WTC11 (cell line): ENCODE data around the gene DHX8.

Experiments used
- ATF1 ChIP-seq: sonication (generic); formaldehyde crosslinking; IDR thresholded peaks from 2 replicates; pipeline ENCODE4 v1.8.1; 2023; ENCODE audit warnings: mild to moderate bottlenecking, moderate library complexity, missing genetic modification reagents
- E2F1 ChIP-seq: sonication (generic); formaldehyde crosslinking; IDR thresholded peaks from 2 replicates; pipeline ENCODE4 v1.8.0; 2022; ENCODE audit warnings: mild to moderate bottlenecking, missing genetic modification reagents
- ESRRA ChIP-seq: sonication (generic); formaldehyde crosslinking; IDR thresholded peaks from 2 replicates; pipeline ENCODE4 v1.8.1; 2022; ENCODE audit warnings: mild to moderate bottlenecking, missing genetic modification reagents, borderline replicate concordance
- FOXP1 ChIP-seq: sonication (generic); formaldehyde crosslinking; IDR thresholded peaks from 2 replicates; pipeline ENCODE4 v1.8.0; 2022; ENCODE audit warnings: missing genetic modification reagents, mild to moderate bottlenecking, moderate library complexity, borderline replicate concordance
- GABPB1 ChIP-seq: sonication (generic); formaldehyde crosslinking; IDR thresholded peaks from 2 replicates; pipeline ENCODE4 v1.8.1; 2023; ENCODE audit warnings: mild to moderate bottlenecking, missing genetic modification reagents
- RORB ChIP-seq: fragments of 250-450 bp; sonication (Bioruptor Pico); IDR thresholded peaks from 2 replicates; pipeline ENCODE4 v1.9.0; 2021; ENCODE audit warnings: mild to moderate bottlenecking
- SMAD3 ChIP-seq: sonication (generic); formaldehyde crosslinking; IDR thresholded peaks from 2 replicates; pipeline ENCODE4 v1.8.0; 2022; ENCODE audit warnings: missing genetic modification reagents, mild to moderate bottlenecking, borderline replicate concordance
- TF ChIP-seq, protein P1 (sequence below): fragments of 200-600 bp; IDR thresholded peaks from 2 replicates; pipeline ENCODE4 v1.8.0; 2022; ENCODE audit warnings: antibody characterized with exemption

DNA sequence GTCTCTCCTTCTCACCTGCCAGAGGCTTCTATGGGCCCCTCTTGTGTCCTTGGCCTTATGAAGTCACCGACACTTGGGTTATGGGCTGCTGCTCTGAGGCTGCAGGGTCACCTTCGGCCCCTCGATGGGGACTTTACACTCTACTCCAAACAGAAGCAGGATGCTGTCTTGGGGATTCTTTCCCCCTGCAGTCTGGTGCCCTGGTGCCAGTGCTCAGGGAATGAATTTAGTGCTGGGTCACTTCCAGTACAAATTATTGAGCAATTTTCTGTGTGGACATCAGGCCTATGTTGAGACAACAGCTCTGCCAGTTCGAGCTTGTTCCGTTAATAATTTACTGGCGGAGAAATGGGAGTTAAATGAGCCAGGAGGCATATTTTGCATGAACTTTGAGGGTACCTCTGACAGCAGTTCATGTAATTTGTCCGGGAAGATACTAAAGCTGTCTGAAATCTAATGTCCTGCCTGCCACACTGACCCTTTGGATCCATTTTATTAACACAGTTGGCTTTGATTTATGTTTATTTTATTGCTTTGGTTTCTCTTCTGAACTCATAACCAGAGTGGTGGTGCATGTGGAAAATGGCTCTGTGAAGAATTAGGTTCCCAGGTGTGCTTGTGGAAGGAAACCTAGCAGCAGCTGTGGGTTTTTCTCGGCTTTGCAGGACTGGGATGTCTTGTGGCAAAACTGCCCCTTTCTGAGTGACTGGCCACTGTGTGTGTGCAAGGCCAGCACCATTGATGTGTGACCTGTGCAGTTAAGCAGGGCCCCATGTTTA is 34.1 kb upstream of the DHX8 start:
- TF ChIP-seq, protein P1, sequence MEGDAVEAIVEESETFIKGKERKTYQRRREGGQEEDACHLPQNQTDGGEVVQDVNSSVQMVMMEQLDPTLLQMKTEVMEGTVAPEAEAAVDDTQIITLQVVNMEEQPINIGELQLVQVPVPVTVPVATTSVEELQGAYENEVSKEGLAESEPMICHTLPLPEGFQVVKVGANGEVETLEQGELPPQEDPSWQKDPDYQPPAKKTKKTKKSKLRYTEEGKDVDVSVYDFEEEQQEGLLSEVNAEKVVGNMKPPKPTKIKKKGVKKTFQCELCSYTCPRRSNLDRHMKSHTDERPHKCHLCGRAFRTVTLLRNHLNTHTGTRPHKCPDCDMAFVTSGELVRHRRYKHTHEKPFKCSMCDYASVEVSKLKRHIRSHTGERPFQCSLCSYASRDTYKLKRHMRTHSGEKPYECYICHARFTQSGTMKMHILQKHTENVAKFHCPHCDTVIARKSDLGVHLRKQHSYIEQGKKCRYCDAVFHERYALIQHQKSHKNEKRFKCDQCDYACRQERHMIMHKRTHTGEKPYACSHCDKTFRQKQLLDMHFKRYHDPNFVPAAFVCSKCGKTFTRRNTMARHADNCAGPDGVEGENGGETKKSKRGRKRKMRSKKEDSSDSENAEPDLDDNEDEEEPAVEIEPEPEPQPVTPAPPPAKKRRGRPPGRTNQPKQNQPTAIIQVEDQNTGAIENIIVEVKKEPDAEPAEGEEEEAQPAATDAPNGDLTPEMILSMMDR = no peak
- no peak for TF ChIP-seq RORB
- peak; percentile 81 for TF ChIP-seq GABPB1 (CRISPR knock-in tag)
- TF ChIP-seq FOXP1 (CRISPR knock-in tag) = no peak
- no peak for TF ChIP-seq E2F1 (CRISPR knock-in tag)
- no peak for TF ChIP-seq ATF1
- no peak for TF ChIP-seq SMAD3 (CRISPR knock-in tag)
- TF ChIP-seq ESRRA (CRISPR knock-in tag) = no peak
